ENCODE data around the gene CBARP. TPM values are rescaled to one million over a fixed set of nuclear protein-coding genes. Genes with fewer than 3 reads are reported as not detected.
A peak's percentile ranks its signal among the peaks of the same experiment; 100 is the strongest.

The CBARP gene
- total and polyA plus RNA-seq, 9 of the 15 experiments (the other 6 are each of a cell fraction or from before 2014, with no cell fraction given): 0.03 to 8.9 (median 1.2) TPM; not detected in 1

DNA sequence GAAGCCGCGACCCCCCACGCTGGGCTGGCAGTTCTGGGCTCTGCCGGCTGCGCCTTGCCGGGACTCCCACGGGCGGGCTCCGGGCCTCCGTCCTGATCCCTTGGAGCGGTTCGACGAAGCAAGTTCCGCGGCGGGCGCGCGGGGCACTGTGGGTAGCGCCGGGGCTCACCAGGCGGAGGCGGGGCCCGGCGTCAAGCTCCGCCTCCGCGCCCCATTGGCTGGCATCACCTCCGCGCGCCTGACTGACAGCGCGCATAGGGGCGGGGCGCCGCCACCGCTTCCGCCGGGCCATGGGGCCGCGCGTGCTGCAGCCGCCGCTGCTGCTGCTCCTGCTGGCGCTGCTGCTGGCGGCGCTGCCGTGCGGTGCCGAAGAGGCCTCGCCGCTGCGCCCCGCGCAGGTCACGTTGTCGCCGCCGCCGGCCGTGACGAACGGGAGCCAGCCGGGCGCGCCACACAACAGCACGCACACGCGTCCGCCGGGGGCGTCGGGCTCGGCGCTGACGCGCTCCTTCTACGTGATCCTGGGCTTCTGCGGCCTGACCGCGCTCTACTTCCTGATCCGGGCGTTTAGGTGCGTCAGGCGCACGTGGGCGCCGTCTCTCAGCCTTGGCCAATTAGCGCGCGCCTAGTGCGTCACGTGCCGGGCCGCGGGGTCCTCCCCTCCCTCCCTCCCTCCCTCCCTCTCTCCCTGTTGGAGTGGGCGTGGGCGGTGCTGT is 37.6 kb upstream of the CBARP start, which contains the start of gene FAM174C (continued):
- TF ChIP-seq PYGO2 (tag; IDR thresholded peaks at IDR 0.05) (no peak), ZBTB8A (IDR thresholded peaks at IDR 0.05; ENCODE audit: partially characterized antibody) (no peak), ZBED1 (IDR thresholded peaks at IDR 0.05) (peak; percentile 82; the same call in 1 of the 2 replicates), KLF1 (tag; IDR thresholded peaks at IDR 0.05) (peak; percentile 68; the same call in 1 of the 2 replicates), LEF1 (IDR thresholded peaks at IDR 0.05) (no peak), ZBTB7A (IDR thresholded peaks at IDR 0.05; ENCODE audit: borderline replicate concordance, control insufficient read depth, low read depth, low read length) (no peak), CCNT2 (IDR thresholded peaks at IDR 0.05; ENCODE audit: borderline replicate concordance, extremely low read depth, insufficient read length, low read depth, low read length) (peak; percentile 91), KLF16 (IDR thresholded peaks at IDR 0.05) (no peak), CEBPB (tag; IDR thresholded peaks at IDR 0.05) (no peak), ZNF41 (CRISPR knock-in tag; conservative IDR thresholded peaks at IDR 0.05) (0 out of 2 replicates have a peak, but pooled peaks have one; percentile 2), HNRNPK (IDR thresholded peaks at IDR 0.05; ENCODE audit: low read depth, low read length, poor library complexity, severe bottlenecking) (no peak), RB1 (IDR thresholded peaks at IDR 0.05; ENCODE audit: low read depth) (peak; percentile 81), KHSRP (IDR thresholded peaks at IDR 0.05) (no peak), ZNF143 (CRISPR knock-in tag; IDR thresholded peaks at IDR 0.05) (peak; percentile 79), PML (IDR thresholded peaks at IDR 0.05; ENCODE audit: low read length) (peak; percentile 53), COPS2 (conservative IDR thresholded peaks at IDR 0.05) (no peak), EGR1 (conservative IDR thresholded peaks at IDR 0.05) (no peak)
- TF ChIP-seq, protein P1, sequence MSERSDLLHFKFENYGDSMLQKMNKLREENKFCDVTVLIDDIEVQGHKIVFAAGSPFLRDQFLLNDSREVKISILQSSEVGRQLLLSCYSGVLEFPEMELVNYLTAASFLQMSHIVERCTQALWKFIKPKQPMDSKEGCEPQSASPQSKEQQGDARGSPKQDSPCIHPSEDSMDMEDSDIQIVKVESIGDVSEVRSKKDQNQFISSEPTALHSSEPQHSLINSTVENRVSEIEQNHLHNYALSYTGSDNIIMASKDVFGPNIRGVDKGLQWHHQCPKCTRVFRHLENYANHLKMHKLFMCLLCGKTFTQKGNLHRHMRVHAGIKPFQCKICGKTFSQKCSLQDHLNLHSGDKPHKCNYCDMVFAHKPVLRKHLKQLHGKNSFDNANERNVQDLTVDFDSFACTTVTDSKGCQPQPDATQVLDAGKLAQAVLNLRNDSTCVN (CRISPR knock-in tag; IDR thresholded peaks at IDR 0.05): no peak
- TF ChIP-seq, protein P2, sequence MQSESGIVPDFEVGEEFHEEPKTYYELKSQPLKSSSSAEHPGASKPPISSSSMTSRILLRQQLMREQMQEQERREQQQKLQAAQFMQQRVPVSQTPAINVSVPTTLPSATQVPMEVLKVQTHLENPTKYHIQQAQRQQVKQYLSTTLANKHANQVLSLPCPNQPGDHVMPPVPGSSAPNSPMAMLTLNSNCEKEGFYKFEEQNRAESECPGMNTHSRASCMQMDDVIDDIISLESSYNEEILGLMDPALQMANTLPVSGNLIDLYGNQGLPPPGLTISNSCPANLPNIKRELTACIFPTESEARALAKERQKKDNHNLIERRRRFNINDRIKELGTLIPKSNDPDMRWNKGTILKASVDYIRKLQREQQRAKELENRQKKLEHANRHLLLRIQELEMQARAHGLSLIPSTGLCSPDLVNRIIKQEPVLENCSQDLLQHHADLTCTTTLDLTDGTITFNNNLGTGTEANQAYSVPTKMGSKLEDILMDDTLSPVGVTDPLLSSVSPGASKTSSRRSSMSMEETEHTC (IDR thresholded peaks at IDR 0.05): no peak
- TF ChIP-seq, protein P3, sequence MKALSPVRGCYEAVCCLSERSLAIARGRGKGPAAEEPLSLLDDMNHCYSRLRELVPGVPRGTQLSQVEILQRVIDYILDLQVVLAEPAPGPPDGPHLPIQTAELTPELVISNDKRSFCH (CRISPR knock-in tag; IDR thresholded peaks at IDR 0.05): no peak
- TF ChIP-seq, protein P3 (tag; IDR thresholded peaks at IDR 0.05): peak; percentile 2; the same call in 1 of the 2 replicates
- TF ChIP-seq, protein P4, sequence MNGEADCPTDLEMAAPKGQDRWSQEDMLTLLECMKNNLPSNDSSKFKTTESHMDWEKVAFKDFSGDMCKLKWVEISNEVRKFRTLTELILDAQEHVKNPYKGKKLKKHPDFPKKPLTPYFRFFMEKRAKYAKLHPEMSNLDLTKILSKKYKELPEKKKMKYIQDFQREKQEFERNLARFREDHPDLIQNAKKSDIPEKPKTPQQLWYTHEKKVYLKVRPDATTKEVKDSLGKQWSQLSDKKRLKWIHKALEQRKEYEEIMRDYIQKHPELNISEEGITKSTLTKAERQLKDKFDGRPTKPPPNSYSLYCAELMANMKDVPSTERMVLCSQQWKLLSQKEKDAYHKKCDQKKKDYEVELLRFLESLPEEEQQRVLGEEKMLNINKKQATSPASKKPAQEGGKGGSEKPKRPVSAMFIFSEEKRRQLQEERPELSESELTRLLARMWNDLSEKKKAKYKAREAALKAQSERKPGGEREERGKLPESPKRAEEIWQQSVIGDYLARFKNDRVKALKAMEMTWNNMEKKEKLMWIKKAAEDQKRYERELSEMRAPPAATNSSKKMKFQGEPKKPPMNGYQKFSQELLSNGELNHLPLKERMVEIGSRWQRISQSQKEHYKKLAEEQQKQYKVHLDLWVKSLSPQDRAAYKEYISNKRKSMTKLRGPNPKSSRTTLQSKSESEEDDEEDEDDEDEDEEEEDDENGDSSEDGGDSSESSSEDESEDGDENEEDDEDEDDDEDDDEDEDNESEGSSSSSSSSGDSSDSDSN (IDR thresholded peaks at IDR 0.05; ENCODE audit: borderline replicate concordance in 1 of 2, low read depth in 2 of 2, low read length in 2 of 2): no peak
- TF ChIP-seq, protein P5, sequence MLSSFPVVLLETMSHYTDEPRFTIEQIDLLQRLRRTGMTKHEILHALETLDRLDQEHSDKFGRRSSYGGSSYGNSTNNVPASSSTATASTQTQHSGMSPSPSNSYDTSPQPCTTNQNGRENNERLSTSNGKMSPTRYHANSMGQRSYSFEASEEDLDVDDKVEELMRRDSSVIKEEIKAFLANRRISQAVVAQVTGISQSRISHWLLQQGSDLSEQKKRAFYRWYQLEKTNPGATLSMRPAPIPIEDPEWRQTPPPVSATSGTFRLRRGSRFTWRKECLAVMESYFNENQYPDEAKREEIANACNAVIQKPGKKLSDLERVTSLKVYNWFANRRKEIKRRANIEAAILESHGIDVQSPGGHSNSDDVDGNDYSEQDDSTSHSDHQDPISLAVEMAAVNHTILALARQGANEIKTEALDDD (IDR thresholded peaks at IDR 0.05): no peak

All from K562 (cell line).